ENCODE results near the gene ITGB3.

ITGB3 gene

GRCh38 chr17:47278561-47278960, 24.9 kb downstream of the ITGB3 start:
- DNase-seq = no peak

DNA sequence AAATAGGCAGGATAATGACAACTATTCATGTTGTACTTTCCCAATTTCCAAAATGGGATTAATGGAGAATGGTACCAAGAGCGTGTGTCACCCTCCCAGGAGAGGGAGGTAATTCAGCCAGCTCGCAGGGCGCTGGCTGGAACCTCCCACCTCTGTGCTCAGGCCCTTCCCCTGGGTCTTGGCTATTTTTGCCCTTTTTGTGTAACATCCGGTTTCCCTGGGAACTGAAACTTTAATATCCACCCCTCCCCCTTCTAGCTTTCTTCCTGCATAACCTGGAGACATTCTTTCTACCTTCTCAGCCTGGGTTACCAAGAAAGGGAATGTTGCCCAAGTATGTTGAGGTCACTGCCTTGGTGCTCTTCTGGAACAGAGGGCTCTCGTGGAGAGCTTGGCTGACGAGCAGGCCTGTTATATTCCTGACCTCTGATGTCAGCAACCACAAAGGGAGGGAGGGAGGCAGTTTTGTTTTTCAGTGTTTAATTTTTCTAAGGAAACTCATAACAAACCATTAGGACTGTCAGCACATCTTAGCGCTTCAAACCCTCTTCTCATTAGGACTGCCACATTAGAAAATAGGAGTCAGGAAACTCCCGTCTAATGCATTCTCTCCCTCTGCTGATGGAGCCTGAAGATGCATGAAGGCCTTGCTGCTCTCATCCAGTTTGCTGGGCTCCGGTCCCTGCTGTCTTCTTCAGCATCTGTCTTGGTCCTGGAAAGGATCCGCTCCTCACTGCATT, 25.6 kb downstream of the ITGB3 start:
- DNase-seq = no peak

GRCh38 chr17:47280072-47280811, 26.6 kb downstream of the ITGB3 start:
- DNase-seq = no peak

DNA sequence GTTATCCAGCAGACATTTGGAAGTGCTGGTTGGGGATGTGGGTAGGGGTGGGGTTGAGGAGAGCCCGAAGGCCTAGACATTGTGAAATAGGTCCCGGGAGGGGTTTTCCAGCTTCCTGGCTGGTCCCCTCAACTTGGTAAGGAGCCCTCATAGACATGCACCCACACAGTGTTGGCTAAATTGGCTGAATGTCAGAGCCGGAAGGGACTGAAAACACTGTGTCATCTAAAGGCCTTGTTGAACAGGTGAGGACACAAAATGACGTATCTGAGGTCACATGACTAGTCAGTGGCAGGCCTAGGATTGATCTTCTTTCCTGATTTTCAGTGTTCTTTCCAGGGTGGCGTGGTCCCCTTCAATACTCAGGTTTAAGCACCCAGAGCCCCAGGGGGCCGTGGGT, 27.6 kb downstream of the ITGB3 start:
- DNase-seq = no peak

- no peak for DNase-seq
These were observed 31.4 kb downstream of the ITGB3 start for GRCh38 chr17:47285003-47285402.

- DNase-seq = no peak
These were observed 32.7 kb downstream of the ITGB3 start for GRCh38 chr17:47286198-47286914.

DNA sequence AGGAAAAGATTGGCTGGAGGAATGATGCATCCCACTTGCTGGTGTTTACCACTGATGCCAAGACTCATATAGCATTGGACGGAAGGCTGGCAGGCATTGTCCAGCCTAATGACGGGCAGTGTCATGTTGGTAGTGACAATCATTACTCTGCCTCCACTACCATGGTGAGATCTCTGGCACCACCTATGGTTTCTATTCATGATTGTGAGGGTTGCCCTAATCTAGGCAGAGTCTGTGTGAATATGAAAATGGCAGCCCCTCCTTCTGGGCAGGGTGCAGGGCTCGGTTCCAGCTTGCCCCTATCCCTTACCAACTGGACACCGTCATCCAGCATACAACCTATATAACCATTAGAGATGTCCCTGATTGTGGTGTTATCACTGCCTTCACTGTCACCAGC, 33.4 kb downstream of the ITGB3 start:
- DNase-seq = no peak

DNA sequence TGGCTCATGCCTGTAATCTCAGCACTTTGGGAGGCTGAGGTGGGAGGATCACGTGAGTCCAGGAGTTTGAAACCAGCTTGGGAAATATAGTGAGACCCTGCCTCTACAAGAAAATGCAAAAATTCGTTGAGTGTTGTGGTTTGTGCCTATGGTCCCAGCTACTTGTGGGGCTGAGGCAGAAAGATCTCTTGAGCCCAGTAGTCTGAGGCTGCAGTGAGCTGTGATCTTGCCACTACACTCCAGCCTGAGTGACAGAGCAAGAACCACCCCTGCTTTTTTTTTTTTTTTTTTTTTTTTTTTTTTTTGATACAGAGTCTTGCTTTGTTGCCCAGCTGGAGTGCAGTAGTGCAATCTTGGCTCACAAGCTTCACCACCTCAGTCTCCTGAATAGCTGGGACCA, 34.0 kb downstream of the ITGB3 start:
- DNase-seq = no peak

DNA sequence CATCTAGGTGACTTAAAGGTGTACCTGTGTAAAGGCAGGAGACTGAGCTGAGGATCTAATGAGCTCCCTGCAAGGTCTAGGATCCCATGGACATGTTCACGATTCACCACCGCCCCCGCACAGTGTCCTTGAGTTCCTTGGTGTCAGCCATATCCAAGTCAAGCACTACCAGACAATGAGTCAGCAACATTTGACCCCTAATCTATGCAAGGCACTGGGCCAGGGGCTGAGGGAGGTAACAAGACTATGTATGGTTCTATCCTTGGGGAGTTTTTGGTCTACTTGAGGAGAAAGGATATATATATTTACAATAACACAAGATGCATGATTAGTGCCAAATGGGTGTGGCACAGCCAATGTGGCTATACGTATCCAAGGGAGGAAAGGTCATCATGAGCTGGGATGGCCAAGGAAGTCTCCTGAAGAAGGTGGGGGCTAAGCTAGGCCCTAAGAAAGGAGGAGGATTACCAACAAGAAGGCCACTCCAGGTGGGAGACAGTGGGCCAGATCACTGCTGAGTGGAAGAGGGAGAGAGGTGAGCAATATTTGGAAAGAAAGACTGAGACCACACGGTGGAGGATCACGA, 35.0 kb downstream of the ITGB3 start:
- no peak for DNase-seq

GRCh38 chr17:47289302-47289701, 35.7 kb downstream of the ITGB3 start:
- no peak for DNase-seq

DNA sequence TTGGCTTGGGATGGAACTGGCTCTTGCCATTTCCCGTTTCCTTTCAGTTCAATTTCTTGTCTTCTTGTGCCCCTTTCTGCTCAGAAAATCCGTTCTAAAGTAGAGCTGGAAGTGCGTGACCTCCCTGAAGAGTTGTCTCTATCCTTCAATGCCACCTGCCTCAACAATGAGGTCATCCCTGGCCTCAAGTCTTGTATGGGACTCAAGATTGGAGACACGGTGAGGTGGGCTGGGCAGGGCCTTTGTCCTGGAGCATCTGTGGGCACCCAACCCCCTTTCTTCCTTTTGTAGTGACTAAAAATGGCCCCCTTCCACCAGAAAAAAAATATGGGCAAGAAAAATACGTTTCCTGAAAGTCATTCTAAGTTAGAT, 37.2 kb downstream of the ITGB3 start:
- no peak for DNase-seq

DNA sequence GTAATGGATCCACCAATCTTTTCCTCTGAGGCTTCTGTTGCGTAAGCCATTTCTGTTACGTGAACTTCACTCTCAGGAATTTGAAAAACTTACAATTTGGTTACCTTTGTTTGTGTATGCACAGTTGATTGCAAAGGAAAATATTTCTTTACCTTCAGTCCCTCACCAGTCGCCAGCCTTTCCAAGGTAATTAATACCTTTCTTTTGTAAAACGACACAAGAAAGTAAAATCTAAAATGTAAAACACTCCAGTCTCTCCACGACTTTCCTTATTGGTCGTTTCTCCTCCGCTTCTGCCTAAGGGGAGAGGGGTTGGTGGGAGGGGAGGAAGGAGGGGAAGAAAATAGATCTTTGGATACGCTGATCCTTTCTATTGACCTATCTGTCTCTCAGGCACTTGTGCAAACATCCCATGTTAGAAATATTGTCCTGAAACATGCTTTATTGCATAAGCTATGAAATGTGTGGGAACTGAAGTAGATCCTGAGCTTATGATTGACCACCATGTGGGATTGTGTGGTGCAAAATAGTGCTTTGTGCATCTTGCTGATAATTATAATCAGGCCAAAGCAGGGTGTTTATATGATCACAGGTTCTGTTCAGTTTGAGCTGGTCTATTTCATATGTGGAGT, 37.7 kb downstream of the ITGB3 start:
- DNase-seq = no peak

- no peak for DNase-seq
These were observed 38.6 kb downstream of the ITGB3 start for GRCh38 chr17:47292206-47292605.

DNA sequence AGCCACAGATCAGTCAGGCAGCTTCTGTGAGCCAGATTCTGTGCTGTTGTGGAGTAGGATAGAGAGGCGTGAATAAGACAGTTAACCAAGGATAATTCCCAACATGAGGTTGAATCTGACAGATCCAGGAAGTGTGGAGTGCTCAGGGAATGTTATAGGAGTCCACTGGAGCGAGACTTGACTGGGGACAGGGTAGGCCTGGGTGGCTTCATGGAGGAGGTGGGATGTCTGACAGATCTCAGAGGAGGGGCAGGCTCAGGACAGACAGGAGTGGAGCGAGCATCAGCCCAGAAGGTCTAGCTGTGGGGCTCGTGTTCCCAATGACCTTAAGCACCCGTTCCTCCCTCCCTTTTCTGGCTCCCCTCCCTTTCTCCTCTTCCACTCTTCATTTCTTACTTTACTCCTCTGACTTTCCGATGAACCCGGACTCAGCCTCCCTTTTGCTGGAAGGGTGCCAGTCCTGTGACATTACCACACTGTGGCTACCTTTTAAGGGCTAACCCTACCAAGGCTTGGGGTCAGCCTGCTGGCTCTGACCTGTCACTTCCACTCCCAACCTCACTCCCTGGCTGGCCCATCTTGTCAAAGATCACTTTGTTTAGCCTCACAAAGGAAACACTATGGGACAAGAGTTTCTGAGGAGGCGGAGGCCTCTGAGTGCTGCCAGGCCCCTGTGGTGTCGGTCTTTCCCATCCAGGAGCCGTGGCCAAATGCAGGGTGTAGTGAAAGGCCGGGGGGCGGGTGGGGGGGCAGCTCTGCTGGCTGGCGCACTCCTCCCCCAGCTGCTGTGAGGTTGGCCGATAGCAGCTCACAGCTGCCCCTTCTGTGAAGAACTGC, 41.6 kb downstream of the ITGB3 start:
- no peak for DNase-seq

DNA sequence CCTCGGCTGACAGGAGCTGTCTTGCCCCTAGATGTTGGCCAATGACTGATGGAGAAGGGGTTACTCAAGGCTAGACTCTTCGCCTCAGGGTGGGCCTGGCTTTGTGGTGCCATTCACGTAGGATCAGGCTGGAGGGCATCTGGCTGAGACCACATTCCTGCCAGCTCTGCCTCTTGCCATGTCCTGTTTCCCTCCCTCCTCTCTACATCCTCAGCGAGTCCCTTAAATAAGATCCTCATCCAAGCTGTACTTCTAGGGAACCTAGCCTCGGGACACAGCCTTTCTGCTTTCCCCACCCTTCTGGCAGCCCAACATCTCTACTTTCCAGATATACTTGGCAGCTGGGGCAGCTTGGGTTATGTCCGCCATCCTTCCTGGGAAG, 42.2 kb downstream of the ITGB3 start:
- DNase-seq = no peak

GRCh38 chr17:47297661-47298400, 44.2 kb downstream of the ITGB3 start:
- DNase-seq = no peak

DNA sequence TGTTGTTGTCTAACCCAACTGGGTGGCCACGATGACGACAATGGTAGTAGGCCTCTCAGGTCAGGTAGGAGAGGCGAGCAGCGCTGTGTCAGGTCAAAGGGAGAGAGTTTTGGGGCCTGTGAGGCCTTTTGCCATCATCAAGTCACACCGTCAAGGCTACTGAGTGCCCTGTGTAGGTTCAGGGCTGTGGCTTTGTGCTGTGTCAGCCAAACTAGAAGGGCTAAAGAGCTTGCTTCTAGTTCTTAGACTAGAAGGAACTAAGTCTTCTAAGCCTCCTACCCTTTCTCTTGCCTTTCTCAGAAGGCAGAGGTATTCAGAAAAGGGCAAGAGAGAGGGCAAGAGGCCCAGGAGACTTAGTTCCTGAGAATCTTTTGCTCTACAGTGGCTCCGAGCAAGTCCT, 45.1 kb downstream of the ITGB3 start:
- DNase-seq = no peak

GRCh38 chr17:47299239-47299910, 45.7 kb downstream of the ITGB3 start:
- no peak for DNase-seq

- DNase-seq = no peak
These were observed 47.1 kb downstream of the ITGB3 start for GRCh38 chr17:47300718-47301117.

GRCh38 chr17:47301161-47301560, 47.5 kb downstream of the ITGB3 start:
- no peak for DNase-seq

DNA sequence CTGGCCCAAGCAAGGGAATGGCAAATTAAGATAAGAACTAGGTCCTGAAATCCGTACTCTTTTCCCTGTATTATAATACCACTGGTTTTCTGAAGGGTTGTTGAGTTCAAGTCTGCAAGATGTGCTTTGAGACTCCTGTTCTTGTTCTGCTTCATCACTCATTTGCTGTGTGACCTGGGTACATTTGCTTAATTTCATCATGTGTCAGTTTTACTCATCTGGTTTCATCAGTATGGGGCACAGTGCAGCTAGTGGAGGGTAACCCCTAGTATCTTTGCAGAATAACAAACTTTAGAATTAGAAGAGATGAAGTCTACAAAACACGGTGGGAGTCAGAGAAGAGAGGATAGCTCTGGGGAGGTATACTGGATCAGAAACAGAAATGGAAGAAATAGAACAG, 48.2 kb downstream of the ITGB3 start:
- DNase-seq = no peak
